Esophagus squamous epithelium (tissue), 4 donors: ENCODE measurements around the gene GAN.

ENCODE experiments used
- CTCF ChIP-seq, 6 experiments: fragments of 450-650 bp in 4 of 6; fragments of 200-600 bp in 2 of 6; sonication (generic) in 2 of 6; IDR thresholded peaks; one replicate each; pipeline ENCODE4 v1.5.1; 2016 to 2019; ENCODE audit warnings: antibody characterized with exemption in 6 of 6, mild to moderate bottlenecking in 4 of 6, moderate library complexity in 4 of 6
- POLR2A ChIP-seq, 4 donors: fragments of 450-650 bp; IDR thresholded peaks; one replicate each; pipeline ENCODE4 v1.6.1; 2017; ENCODE audit warnings: antibody characterized with exemption in 4 of 4, mild to moderate bottlenecking in 4 of 4, moderate library complexity in 3 of 4

GRCh38 chr16:81436386-81436785 lies 121.6 kb downstream of the GAN start:
- TF ChIP-seq CTCF (IDR thresholded peaks at IDR 0.05) = no peak
- no peak for TF ChIP-seq POLR2A (IDR thresholded peaks at IDR 0.05)
